HepG2 (cell line): Measurements from ENCODE around the gene CTNNBL1. TPM values are rescaled to one million over a fixed set of nuclear protein-coding genes. Genes with fewer than 3 reads are reported as not detected.

Source experiments
- HOXD1 ChIP-seq: sonication (generic); formaldehyde crosslinking; IDR thresholded peaks from 2 replicates; pipeline ENCODE4 v1.5.0; 2020; ENCODE audit warnings: missing genetic modification reagents
- IKZF4 ChIP-seq: sonication (generic); formaldehyde crosslinking; IDR thresholded peaks from 2 replicates; pipeline ENCODE4 v1.5.1; 2020; ENCODE audit warnings: borderline replicate concordance, mild to moderate bottlenecking, low read depth, missing genetic modification reagents; ENCODE audit errors: not compliant biosample characterization
- ISX ChIP-seq: sonication (generic); formaldehyde crosslinking; conservative IDR thresholded peaks from 2 replicates; pipeline ENCODE4 v1.5.0; 2020; ENCODE audit warnings: missing genetic modification reagents
- SALL2 ChIP-seq: sonication (generic); formaldehyde crosslinking; IDR thresholded peaks from 2 replicates; pipeline ENCODE4 v1.8.1; 2023; ENCODE audit warnings: mild to moderate bottlenecking, missing genetic modification reagents, inconsistent platforms
- SP5 ChIP-seq: IDR thresholded peaks from 2 replicates; pipeline ENCODE4 v1.6.1; 2016; ENCODE audit warnings: low read depth, borderline replicate concordance
- TEAD2 ChIP-seq: sonication (generic); formaldehyde crosslinking; IDR thresholded peaks from 2 replicates; pipeline ENCODE4 v1.9.0; 2021; ENCODE audit warnings: missing genetic modification reagents
- ZHX2 ChIP-seq, 2 experiments: sonication (generic) in 1 of 2; formaldehyde crosslinking in 1 of 2; IDR thresholded peaks; 2 replicates each; pipeline versions ENCODE4 v1.6.1 to v1.9.0; 2014 to 2022; ENCODE audit warnings: antibody characterized with exemption in 1 of 2, borderline replicate concordance in 1 of 2, inconsistent platforms in 1 of 2, low read depth in 1 of 2, missing genetic modification reagents in 1 of 2
- ZMAT5 ChIP-seq: sonication (generic); formaldehyde crosslinking; IDR thresholded peaks from 2 replicates; pipeline ENCODE4 v1.5.0; 2020; ENCODE audit warnings: mild to moderate bottlenecking, low read depth, missing genetic modification reagents, borderline replicate concordance
- ZNF329 ChIP-seq: sonication (generic); formaldehyde crosslinking; IDR thresholded peaks from 2 replicates; pipeline ENCODE4 v1.9.0; 2021; ENCODE audit warnings: low read depth, mild to moderate bottlenecking, missing genetic modification reagents
- polyA plus RNA-seq, 8 experiments: library from polyadenylated mRNA; depleted of rRNA in 3 of 8; stranded (reverse) in 7 of 8; unstranded in 1 of 8; fragments of >200 nt; fragmentation: Illumina TruSeq in 4 of 8; extraction: Trizol in 4 of 8; gene quantifications; 2 replicates each; pipeline versions ENCODE4 v1.2.1 to v1.2.3, GENCODE V29; 2011 to 2016; ENCODE audit warnings: low read depth in 4 of 8, missing spikeins in 1 of 8, mixed read lengths in 1 of 8; ENCODE audit not compliant: insufficient read depth in 1 of 8
- total RNA-seq, 5 experiments: library from RNA; depleted of rRNA; stranded (reverse); fragments of >200 nt; fragmentation: Illumina TruSeq; extraction: Trizol; gene quantifications; 2 replicates each; pipeline ENCODE4 v1.2.3, GENCODE V29; 2016; ENCODE audit warnings: low read depth in 1 of 5
- TF ChIP-seq, protein P1 (sequence below): sonication (generic); formaldehyde crosslinking; IDR thresholded peaks from 2 replicates; pipeline ENCODE4 v1.5.0; 2020; ENCODE audit warnings: mild to moderate bottlenecking, missing genetic modification reagents

The CTNNBL1 gene
- total and polyA plus RNA-seq, 2 of the 13 experiments (the other 11 are each of a cell fraction or from before 2014, with no cell fraction given), result 49.3 to 94.6 TPM

- no peak for TF ChIP-seq IKZF4
- TF ChIP-seq ZMAT5 (CRISPR knock-in tag), result no peak
- no peak for TF ChIP-seq HOXD1 (CRISPR knock-in tag)
- no peak for TF ChIP-seq ZNF329 (CRISPR knock-in tag)
- TF ChIP-seq SP5 (CRISPR knock-in tag), result no peak
- TF ChIP-seq ISX, result no peak
- no peak for TF ChIP-seq SALL2 (CRISPR knock-in tag)
- TF ChIP-seq ZHX2 (IDR thresholded peaks at IDR 0.05; ENCODE audit: low read depth), result no peak
- TF ChIP-seq ZHX2 (CRISPR knock-in tag; IDR thresholded peaks at IDR 0.05; ENCODE audit: borderline replicate concordance), result no peak
- TF ChIP-seq, protein P1, sequence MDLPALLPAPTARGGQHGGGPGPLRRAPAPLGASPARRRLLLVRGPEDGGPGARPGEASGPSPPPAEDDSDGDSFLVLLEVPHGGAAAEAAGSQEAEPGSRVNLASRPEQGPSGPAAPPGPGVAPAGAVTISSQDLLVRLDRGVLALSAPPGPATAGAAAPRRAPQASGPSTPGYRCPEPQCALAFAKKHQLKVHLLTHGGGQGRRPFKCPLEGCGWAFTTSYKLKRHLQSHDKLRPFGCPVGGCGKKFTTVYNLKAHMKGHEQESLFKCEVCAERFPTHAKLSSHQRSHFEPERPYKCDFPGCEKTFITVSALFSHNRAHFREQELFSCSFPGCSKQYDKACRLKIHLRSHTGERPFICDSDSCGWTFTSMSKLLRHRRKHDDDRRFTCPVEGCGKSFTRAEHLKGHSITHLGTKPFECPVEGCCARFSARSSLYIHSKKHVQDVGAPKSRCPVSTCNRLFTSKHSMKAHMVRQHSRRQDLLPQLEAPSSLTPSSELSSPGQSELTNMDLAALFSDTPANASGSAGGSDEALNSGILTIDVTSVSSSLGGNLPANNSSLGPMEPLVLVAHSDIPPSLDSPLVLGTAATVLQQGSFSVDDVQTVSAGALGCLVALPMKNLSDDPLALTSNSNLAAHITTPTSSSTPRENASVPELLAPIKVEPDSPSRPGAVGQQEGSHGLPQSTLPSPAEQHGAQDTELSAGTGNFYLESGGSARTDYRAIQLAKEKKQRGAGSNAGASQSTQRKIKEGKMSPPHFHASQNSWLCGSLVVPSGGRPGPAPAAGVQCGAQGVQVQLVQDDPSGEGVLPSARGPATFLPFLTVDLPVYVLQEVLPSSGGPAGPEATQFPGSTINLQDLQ (CRISPR knock-in tag), result no peak
- TF ChIP-seq TEAD2 (CRISPR knock-in tag), result no peak
These were observed 21.7 kb upstream of the CTNNBL1 start (continued) for GRCh38 chr20:37672143-37672542.
